RPMI7951 (cell line): ENCODE data around the gene WDFY4. TPM values are rescaled to one million over a fixed set of nuclear protein-coding genes. Genes with fewer than 3 reads are reported as not detected.

Experiments
- DNase-seq: peaks from one replicate; pipeline ENCODE4 v3.0.0-alpha.2; 2012; ENCODE audit warnings: low read depth
- total RNA-seq: library from RNA; depleted of rRNA; stranded (reverse); fragments of >200 nt; shearing (Covaris generic); gene quantifications from 2 replicates; pipeline ENCODE4 v1.2.3, GENCODE V29; 2014

The WDFY4 gene
- total RNA-seq, 1 experiment from 2014 or later = not detected

GRCh38 chr10:48814933-48815332 is 130.3 kb downstream of the WDFY4 start:
- no peak for DNase-seq

GRCh38 chr10:48817141-48817540 is 132.5 kb downstream of the WDFY4 start:
- DNase-seq = no peak

- DNase-seq = no peak
These were observed 133.4 kb downstream of the WDFY4 start for GRCh38 chr10:48818081-48818480.

- no peak for DNase-seq
These were observed 134.3 kb downstream of the WDFY4 start for GRCh38 chr10:48818861-48819520.

- no peak for DNase-seq
These were observed 135.1 kb downstream of the WDFY4 start for GRCh38 chr10:48819783-48820182.

GRCh38 chr10:48820231-48820630 is 135.6 kb downstream of the WDFY4 start:
- no peak for DNase-seq

GRCh38 chr10:48820699-48821098 is 136.0 kb downstream of the WDFY4 start:
- DNase-seq = no peak

- no peak for DNase-seq
These were observed 136.4 kb downstream of the WDFY4 start for GRCh38 chr10:48821111-48821510.

- no peak for DNase-seq
These were observed 137.0 kb downstream of the WDFY4 start for GRCh38 chr10:48821692-48822091.

GRCh38 chr10:48833674-48834073 is 149.0 kb downstream of the WDFY4 start:
- no peak for DNase-seq

GRCh38 chr10:48834189-48834965 is 149.7 kb downstream of the WDFY4 start:
- no peak for DNase-seq

- DNase-seq = no peak
These were observed 151.1 kb downstream of the WDFY4 start for GRCh38 chr10:48835781-48836180.

- no peak for DNase-seq
These were observed 151.9 kb downstream of the WDFY4 start for GRCh38 chr10:48836605-48837004.

GRCh38 chr10:48838834-48839233 is 154.2 kb downstream of the WDFY4 start:
- DNase-seq = no peak

GRCh38 chr10:48839809-48840679 is 155.4 kb downstream of the WDFY4 start:
- DNase-seq = no peak

- DNase-seq = no peak
These were observed 157.6 kb downstream of the WDFY4 start for GRCh38 chr10:48842231-48842630.

GRCh38 chr10:48843198-48843597 is 158.5 kb downstream of the WDFY4 start:
- no peak for DNase-seq

GRCh38 chr10:48844616-48845015 is 159.9 kb downstream of the WDFY4 start:
- no peak for DNase-seq

- no peak for DNase-seq
These were observed 160.8 kb downstream of the WDFY4 start for GRCh38 chr10:48845512-48845911.

- no peak for DNase-seq
These were observed 163.0 kb downstream of the WDFY4 start for GRCh38 chr10:48847691-48848090.

GRCh38 chr10:48856855-48857254 is 172.2 kb downstream of the WDFY4 start:
- no peak for DNase-seq

- no peak for DNase-seq
These were observed 187.6 kb downstream of the WDFY4 start for GRCh38 chr10:48872234-48872633.
